ENCODE data around the gene GABRG3.

The GABRG3 gene

DNA sequence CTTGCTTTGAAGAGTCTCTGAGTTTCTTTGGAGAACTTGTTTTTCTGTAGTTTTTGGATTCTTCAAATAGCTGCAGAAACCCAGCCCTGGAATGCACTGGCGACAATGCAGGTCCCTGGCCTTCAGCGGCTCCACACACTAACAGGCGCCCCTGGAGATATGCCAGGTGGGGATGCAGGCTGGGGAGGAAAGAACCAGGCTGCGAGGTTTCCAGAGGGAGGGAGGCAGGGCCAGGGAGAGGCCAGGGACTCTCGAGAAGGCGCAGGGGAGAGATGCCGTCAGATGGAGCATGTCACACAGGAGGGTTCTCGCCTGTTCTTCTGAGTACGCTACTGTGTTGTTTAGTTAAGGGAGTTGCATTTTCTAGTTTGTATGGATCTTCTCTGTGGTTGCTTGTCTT, 283.1 kb downstream of the GABRG3 start:
- DNase-seq, result no peak

DNA sequence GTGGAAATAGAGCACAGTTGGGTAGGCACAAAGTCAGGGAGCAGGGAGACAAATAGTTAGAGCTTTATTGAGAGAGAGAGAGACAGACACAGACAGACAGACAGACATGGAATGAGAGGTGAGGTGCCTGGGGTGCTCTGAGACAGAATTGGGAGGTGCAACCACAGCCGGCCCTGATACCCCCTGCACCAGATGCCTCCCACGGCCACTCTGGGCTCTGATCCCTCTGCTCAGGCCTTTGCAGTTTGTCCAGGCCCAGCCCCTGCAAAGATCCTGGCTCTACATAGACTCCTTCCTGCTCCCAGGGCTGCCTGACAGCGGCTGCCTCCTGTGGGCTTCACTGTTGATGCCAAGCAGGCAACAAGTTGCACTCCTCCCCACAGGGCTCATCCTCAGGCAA, 283.8 kb downstream of the GABRG3 start:
- no peak for DNase-seq

DNA sequence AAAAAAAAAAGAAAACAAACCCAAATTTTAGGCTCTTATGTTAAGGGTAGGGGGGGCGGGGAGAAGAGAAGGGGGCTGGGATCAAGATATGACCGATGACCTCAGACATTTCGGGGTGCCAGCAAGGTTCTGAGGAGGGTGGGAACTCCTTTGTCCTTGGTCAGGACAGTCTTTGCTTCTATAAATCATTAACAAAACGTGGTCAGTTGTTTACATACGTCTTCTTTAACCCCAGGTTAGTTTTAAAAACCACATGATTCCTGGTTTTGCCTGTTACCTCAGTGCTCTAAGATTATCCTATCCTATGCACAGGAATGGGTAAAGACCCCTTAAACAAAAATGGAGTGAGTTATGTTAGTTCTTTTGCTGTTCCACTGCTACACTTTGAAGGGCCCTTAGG, 285.5 kb downstream of the GABRG3 start:
- no peak for DNase-seq

DNA sequence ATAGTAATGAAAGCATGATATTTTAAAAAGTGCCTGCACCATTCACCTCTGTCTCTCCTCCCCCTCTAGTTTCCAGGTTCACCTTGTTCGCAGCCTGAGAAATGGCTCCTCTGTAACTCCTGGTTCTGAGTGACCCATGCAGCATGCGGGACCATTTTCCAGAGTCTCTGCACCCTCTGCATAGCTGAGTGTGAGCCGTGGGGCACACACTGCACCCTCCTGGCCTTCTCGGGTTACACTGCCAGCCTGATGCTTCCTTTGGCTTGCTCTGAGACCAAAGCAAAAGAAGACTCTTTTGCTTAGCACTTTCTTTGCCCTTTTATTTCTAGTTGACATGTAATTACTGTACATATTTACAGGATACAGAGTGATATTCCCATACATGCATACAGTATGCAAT, 287.3 kb downstream of the GABRG3 start:
- DNase-seq, result no peak

DNA sequence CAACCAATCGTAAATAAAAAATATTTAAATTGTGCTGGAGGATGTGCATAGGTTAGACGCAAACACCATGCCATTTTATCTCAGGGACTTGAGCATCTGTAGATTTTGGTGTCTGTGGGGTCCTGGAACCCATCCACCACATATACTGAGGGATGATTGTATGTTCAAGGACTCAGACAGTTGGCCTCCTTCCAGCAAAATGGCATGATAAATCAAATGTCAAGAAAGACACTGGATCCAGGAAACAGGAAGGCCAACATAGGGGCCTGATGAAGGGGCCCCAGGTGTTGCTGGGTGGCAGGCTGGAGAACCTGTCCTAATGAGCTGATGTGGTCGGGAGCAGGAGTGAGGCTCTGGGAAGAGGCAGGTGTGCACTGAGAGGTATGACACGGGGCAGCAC, 289.5 kb downstream of the GABRG3 start:
- no peak for DNase-seq

DNA sequence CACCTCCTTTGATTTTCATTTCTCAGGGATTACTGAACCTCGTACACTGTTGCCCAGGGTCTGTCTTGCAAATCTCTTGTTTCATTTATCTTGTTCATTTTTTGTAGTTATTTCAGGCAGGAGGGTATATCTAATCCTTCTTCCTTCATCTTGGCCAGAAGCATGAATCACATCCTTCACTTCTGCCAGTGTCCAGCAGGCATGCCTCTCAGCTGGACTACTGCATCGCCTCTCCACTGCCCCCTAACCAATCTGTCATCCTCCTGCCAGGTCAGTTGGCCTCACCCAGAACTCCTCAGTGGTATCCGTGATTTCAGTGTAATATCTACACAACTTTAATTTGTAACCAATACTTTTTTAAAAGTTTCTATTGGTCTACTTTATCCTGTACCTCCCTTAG, 297.9 kb downstream of the GABRG3 start:
- no peak for DNase-seq

DNA sequence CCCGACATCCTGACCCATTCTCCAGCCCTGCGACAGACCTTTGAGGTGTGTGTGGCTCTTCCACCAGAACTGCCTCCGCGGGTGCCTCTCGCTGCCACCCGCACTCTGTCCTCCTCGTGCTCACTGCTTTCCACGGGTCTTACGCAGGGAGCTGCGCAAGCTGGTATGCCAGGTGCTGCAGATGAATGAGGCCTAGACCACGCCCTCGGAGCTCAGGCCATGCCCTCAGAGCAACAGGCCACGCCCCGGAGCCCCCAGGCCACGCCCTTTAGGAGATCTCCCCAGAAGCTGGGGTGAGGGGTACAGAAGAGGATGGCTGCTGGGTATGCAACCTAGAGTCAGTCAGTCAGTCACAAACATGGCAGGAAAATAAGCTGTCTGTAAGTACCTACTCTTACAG, 300.3 kb downstream of the GABRG3 start:
- DNase-seq, result no peak

DNA sequence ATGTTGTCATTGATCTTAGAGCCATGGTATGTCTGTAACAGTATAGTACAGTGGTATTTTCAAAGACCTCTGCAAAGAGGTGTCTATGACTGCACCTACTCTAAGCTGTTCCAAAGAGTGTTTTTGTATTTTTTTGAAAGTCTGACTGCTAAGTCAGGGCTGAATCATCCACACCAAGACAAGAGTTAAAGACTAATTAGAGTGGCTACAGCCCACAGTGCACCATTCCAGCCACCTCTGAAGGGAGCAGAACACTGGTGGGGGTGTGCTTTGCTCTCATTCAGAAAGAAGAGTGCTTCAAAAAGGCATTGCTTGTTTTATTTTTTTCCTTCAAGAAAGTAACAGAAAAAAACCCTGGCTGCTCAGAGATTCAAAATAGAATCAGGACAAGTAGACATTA, 301.4 kb downstream of the GABRG3 start:
- no peak for DNase-seq

DNA sequence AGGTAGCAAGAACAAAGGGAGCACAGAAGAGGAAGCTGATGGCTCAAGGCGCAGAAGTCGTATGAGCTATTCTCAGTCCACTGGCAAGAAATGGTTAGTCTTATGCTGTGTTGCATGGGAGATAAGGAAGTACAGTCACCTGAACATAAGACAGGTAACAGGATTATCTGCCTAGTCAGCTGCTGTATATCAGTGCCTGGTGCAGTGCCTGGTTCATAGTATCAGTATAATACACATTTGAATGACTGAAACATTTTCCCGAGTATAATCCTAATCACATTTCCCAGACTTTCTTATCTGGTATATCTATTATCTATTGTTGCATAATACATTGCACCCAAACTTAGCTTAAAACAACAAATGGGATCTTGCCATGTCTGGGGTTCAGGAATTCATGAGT, 302.5 kb downstream of the GABRG3 start:
- DNase-seq, result no peak

DNA sequence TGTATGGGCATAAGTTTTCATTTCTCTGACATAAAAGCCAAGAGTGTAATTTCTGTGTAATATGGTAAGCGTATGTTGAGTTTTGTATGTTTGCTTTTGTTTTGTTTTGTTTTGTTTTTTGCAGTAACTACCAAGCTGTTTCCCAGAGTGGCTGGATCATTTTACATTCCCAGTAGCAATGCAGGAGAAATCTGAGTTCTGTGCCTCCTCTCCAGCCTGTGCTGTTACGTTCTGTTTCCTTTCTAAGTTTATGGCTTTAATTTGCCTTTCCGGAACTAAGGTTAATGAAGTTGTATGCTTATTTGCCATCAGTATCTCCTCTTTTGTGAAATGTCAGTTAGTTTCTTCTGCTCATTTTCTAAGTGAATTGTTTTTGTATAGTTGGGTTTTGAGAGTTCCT, 307.8 kb downstream of the GABRG3 start:
- DNase-seq, result no peak

DNA sequence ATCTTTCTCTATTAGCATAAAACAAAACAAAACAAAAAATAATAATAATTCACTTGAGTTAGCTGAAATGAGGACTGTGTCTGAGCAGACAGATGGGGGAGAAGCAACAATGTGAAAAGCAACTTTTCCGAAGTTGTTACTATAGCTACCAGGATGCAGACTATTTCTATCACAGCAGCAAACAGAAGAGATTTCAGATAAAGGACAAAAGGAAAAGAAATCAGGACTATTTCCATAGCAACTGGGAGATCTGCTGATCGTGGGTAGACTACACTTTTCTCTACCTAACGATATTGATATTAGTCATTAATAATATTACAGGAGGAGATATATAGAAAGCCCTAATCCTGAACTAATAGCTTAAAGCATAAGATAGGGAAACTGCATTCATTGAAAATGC, 321.7 kb downstream of the GABRG3 start:
- no peak for DNase-seq

DNA sequence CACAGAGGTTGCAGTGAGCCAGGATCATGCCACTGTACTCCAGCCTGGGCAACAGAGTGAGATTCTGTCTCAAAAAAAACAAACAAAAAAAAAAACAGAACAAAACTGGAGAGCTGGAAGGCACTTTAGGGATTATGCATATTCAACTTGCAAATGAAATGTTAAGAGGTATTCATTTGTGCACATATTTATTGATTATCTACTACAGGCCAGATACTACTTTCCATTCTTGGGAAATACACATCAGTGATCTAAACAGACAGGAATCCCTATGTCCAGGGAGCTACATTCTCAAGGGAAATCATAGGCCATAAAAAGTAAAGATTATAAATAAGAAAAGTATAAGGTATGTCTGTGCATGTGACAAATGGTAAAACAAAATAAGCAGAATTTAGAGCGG, 322.6 kb downstream of the GABRG3 start:
- DNase-seq, result no peak

DNA sequence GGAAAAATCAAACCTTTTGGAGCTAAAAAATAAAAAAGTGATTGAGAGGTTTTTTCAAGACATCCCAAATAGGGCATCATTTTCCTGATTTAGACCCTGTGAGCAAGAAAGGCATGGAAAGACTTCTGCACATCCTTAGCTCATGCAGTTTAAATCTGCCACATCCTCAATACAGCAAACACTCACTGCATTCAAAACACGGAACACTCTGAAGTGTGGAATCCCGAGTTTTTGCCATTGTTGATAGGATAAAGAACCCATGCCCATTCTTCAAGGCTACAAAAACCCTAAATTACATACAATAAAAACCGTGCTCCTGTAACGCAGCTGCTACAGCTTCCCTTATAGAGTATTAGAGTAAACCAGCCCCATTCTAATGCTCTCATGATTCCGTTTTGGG, 346.8 kb downstream of the GABRG3 start:
- no peak for DNase-seq

DNA sequence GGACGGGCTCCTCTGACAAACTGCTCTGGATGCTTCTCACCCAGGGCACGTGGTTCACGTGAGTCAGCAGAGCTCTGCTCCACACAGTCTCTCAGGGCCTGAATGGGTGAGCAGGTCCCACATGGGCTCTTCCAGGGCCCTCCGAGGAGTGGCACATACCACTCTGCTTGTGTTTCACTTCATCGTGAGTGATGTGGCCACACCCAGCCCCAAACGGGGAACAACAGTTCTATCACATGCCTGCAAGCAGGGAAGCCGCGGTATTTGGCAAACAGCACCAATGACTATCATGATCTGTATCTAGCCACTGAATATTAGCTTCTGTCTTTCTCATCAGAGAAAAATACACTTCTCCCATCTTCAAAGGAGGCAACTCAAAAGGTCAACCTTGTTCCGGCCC, 352.8 kb downstream of the GABRG3 start:
- DNase-seq, result no peak

DNA sequence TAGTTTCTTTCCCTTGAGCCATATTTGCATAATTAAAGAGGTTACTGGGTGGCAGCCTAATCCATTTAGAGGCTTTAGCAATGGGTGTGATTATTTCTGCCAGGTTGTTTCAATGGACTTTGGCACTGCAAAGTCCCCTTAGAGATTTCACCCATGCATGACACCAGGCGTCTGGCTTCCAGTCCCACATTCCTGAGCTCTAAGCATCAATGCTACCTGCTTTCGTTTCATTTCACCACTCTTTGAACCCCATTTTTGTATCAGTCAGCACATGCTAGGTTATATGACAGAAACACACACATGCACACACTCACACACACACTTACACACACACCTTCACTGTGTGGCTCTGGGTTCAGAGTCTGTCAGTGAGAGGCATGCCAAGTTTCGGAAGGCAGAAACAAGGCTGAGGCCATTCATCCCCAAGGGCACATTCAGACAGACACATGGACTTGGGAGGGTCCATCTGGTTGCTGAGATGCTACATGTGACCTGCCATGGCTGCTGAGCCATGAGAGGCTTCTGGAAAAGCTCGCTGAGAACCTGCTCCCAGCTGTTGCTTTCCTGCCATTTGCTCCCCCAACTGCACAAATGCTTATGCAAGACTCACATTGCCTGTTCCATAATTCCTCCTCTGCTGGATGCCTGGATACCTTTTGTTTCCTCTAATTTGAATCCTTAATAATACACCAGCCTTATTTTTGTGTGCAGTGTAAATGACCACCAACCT, 354.1 kb downstream of the GABRG3 start:
- no peak for DNase-seq

DNA sequence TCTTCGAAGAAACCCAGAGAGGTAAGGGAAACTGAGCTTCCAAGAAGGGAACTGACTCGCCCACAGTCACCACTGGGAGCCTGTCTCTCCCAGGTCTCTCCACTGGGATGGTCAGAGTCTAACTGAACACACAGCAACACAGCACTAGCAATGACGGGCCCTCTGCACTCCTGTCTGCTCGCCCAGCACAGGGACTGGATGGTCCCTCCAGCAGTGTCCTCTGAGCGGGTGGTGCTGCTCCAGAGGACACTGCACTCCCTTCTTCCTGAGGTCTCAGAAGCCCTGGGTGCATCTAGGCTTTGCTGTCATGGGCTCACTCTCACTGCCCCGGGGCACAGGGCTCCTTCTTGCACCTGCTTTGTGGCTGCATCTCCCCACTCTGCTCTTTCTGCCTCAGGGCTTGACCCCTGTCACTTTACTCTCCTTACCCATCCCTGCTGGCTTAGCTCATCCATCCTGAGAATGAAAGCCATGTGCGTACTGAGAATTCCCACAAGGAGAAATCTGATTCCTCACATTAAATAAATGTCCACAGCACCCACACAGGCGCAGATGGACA, 356.6 kb downstream of the GABRG3 start:
- DNase-seq, result no peak

DNA sequence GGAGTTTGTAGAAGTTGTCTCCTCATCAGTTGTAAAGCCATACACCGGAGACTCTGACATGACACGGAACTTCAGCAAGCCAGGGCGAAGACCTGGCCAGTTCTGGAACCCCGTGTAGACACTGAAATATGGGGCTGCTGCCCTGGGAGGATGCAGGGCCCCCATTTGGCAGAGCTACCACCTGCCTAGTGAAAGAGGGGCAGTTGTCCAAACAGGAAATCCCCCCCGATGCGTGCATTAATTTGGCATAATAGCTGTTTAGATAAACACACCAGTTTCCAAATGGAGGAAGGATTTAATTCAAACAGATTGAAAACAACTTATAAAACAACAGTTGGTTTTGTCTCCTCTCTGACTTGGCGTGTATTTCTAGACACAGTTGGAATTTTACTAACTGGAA, 357.2 kb downstream of the GABRG3 start:
- DNase-seq, result no peak

DNA sequence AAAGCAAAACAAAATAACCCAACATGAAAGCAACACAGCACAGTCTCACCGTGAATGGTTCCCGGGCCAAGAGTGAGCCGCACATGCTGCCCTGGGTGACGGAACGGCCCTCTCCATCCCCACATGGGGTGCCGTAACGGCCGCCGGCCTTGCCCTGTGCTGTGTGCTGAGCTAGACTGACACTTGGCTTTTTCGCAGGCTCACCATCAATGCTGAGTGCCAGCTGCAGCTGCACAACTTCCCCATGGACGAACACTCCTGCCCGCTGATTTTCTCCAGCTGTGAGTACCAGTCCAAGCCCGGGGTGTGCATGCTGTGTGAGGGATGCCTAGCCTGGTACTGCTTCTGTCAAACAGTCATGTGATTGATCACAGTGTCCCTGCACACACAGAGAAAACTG, 357.6 kb downstream of the GABRG3 start:
- no peak for DNase-seq

DNA sequence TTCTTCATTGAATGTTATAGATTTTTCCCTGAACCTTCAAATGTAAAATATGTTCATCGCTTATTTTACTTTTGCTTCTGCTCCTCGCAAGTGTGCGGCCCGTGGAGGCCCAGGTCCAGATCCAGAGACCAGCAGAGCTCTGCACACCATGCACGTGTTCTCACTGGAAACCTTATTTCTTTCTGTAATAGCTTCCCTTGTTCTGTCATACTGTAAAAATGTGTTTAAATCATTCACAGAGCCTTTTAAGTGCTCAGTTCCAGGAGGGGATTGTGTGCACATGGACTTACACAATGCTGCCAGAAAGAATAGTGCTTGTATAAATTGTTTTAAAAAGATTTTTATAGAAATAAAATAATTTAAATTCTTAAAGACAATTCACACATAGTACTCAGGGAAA, 359.3 kb downstream of the GABRG3 start:
- no peak for DNase-seq

DNA sequence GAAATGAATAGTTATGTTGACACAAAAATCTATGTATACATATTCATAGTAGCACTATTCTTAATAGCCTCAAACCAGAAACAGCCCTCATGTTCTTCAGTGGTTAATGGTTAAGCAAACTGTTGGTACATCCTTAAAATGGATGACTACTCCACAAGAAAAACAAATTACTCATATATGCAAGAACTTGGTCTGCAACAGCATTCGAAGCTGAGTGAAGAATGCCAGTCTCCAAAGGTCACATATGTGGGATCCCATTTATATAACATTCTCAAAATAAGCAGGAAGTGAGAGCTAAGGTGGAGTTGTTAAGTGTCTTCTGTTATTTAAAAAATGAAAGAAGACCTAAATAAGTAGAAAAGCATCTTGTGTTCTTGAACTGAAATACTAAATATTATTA, 365.7 kb downstream of the GABRG3 start:
- DNase-seq, result no peak

DNA sequence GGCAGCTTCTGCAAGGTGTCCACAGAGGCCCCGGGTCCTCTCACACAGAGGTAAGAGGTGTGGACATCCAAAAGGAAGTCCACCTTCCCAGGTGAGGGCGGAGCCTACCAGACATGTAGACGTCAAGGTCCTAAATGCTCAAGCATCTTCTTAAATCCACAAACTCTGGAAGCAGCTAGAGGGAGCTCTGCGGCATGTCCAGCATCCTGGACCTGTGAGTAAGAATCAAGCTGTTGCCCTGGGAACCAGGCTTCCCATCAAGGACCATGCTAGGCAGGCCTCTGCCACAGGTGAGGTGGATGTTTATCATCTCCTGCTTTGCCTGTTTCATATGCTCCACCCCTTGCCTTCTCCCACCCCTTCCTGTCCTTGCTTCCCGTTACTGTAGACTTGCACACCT, 368.2 kb downstream of the GABRG3 start:
- DNase-seq, result no peak

DNA sequence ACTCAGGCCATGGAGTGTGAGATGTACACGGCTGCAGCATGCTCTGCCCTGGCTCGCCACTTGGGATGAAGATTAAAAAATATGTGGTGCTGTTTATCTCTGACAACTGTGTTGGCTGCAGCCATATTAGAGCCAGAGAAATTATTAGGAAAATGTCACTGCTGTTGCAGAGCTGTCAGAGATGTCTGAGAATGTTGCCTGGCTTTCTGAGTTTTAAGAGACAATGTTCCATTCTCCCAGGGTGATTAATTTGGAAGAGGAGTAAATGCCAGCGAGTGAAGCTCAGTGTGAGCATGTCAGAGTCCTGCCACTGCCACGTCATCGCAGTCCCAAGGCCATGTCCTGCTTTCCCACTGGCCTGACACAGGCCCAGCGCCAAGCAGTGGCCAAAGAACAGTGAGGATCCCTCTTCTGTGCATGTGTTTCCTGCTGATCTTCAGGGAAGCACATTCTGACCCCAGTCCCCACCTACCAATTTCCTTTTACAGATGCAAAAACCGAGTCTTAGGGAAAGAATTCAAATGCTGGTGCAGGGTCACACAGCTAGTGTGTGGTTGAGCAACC, 370.9 kb downstream of the GABRG3 start:
- DNase-seq, result no peak

DNA sequence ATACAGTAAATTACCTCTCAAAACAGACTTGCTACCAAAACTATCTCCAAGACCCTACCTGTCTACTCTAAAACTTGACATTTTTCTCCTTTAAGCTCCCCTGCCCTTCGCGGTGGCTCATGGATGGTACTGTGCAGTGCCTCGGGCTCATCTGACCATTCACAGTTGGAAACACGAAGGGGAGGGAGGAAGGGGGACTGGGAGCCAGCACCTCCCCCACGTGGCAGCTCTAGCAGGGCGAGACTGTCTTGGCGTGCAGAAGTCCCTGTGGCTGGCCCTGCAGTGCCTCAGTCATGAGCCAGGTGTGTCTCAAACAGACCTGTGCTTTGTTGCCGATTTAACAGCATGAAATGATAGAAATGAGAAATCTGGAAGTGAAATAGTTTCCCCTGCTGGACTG, 372.0 kb downstream of the GABRG3 start:
- no peak for DNase-seq

DNA sequence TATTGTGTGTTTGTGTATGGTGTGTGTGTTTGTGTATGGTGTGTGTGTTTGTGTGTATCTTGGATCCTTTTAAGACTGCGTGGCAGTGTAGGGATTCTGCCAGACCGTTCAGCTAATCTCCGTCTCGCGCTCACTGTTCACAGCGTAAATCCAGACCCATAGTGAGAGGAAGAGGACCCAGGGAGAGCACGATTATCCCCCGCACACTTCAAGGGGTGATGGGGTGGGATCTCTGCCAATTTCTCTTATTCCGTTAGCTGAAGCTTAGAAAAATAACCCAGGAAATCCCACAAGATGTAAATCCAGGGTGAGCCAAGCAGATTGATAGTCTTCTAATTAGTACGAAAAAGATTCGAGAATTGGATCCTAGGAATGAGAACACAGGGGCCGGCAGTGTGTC, 381.2 kb downstream of the GABRG3 start:
- DNase-seq, result no peak

DNA sequence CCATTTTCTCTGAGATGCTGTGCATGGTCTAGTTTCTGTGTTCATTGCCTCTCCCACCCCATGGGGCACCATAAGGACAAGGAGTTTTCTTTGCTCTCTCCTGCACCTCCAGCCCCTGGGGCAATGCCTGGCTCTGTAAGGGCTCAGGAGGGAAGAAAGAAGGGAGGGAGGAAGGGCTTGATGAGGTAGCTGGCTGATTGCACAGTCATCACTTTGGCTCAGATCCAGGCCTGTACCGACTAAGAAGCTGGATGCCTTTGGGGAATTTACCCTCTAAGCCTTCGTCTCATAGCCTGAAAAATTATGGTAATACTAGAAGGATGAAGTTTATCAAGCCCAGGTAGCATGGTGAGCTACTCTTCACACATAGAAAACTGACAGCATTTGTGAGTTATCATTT, 382.9 kb downstream of the GABRG3 start:
- DNase-seq, result no peak
